Measurements from ENCODE around the gene TMSB10.

DNA sequence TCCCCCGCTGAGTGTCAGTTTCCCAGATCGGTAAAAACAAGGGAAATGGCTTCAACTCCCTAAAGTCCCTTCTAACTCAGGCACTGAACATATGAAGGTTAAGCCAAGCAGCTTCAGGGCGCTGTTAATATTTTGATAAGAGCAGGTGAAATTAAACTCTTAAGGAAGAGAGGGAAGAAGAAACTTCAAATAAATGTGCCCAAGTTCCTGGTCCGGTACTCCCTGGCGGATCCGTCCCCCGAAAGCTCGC is 25.1 kb upstream of the TMSB10 start:
- TF ChIP-seq FOXK2 (IDR thresholded peaks at IDR 0.05) (no peak), FOXM1 (IDR thresholded peaks at IDR 0.05; ENCODE audit: borderline replicate concordance) (no peak), SUZ12 (IDR thresholded peaks at IDR 0.05) (no peak), ARNT (IDR thresholded peaks at IDR 0.05) (no peak), NFRKB (IDR thresholded peaks at IDR 0.05) (no peak), SP1 (IDR thresholded peaks at IDR 0.05) (no peak), BHLHE40 (IDR thresholded peaks at IDR 0.05; ENCODE audit: borderline replicate concordance) (no peak), TARDBP (IDR thresholded peaks at IDR 0.05) (no peak), FOXA1 (IDR thresholded peaks at IDR 0.05) (no peak), HDGF (IDR thresholded peaks at IDR 0.05; ENCODE audit: borderline replicate concordance) (no peak), ZNF384 (IDR thresholded peaks at IDR 0.05) (no peak)
- TF ChIP-seq, protein P1, sequence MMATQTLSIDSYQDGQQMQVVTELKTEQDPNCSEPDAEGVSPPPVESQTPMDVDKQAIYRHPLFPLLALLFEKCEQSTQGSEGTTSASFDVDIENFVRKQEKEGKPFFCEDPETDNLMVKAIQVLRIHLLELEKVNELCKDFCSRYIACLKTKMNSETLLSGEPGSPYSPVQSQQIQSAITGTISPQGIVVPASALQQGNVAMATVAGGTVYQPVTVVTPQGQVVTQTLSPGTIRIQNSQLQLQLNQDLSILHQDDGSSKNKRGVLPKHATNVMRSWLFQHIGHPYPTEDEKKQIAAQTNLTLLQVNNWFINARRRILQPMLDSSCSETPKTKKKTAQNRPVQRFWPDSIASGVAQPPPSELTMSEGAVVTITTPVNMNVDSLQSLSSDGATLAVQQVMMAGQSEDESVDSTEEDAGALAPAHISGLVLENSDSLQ (IDR thresholded peaks at IDR 0.05): no peak

Measured in HEK293T (cell line).